ENCODE measurements around the gene IL1RAPL1. TPM values are rescaled to one million over a fixed set of nuclear protein-coding genes. Genes with fewer than 3 reads are reported as not detected.

IL1RAPL1 gene
- total and polyA plus RNA-seq, 9 of the 15 experiments (the other 6 are each of a cell fraction or from before 2014, with no cell fraction given): 0.04 to 0.07 (median 0.04) TPM; not detected in 6

DNA sequence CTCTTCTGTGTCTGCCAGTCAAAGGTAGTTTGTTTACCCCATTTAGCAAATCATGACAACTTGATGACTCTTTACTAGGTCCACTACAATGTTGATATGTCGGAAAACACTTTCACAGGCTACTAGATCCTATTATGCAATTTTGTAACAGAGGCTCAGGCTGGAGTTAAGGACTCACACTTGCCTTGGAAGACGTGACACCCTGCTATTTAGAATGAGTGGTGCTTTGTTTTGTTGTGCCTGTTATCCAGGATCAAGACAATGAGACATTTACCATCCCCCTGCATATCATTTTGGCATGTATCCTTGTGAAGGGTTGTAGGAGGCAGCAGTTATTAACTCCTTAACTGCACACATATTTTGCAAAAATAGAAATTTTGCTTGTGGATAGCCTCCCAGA, 263.7 kb downstream of the IL1RAPL1 start:
- H4K20me1 ChIP-seq (replicated peaks; ENCODE audit: control insufficient read depth, insufficient read depth, low read length): no peaks in the 10 kb centered on the region
- WGBS (ENCODE audit: insufficient coverage, low coverage, missing lambda C conversion rate): 0% methylated on average over 2 of the region's 2 CpGs
- intact Hi-C loops (cut with micrococcal nuclease): no loop called here

More for the DNA sequence above, 263.7 kb downstream of the IL1RAPL1 start:
- in situ Hi-C loops (cut with MboI): no loop called here
- no peak overlapping the region for H3K4me3 ChIP-seq
- H3K36me3 ChIP-seq (ENCODE audit: control insufficient read depth, insufficient read depth, low read length): no peaks in the 10 kb centered on the region
- ATAC-seq (no peak), DNase-seq (ENCODE audit: extremely low read depth in 1 of 4, low spot score in 3 of 4) (no peak), FAIRE-seq (no peak)
- no TSS peak for BruUV-seq (replicated peaks)
- H3K9ac ChIP-seq (ENCODE audit: insufficient read depth in 1 of 2, low read depth in 2 of 2, low read length in 2 of 2): no peak overlapping the region
- POLR2A ChIA-PET: no interaction called here
- no peak overlapping the region for H3K4me2 ChIP-seq (ENCODE audit: insufficient read depth, low read length)
- H2AFZ ChIP-seq (ENCODE audit: low read depth, low read length): no peak overlapping the region
- H3K9me3 ChIP-seq (replicated peaks; ENCODE audit: control insufficient read depth, insufficient read depth, low read depth, low read length): no peaks in the 10 kb centered on the region
- no peaks in the 10 kb centered on the region for H3K79me2 ChIP-seq (ENCODE audit: control insufficient read depth, insufficient read depth, low read length)
- no peak overlapping the region for H3K27ac ChIP-seq (ENCODE audit: extremely low read depth, low read depth, low read length)
- H3K4me1 ChIP-seq (replicated peaks in 1 of 2; ENCODE audit: control insufficient read depth in 2 of 2, insufficient read depth in 2 of 2, low read length in 2 of 2): no peaks in the 10 kb centered on the region
- H3K27me3 ChIP-seq (ENCODE audit: control insufficient read depth in 2 of 2, insufficient read depth in 2 of 2, low read length in 2 of 2): no peaks in the 10 kb centered on the region
- TF ChIP-seq TCF7 (IDR thresholded peaks at IDR 0.05; ENCODE audit: borderline replicate concordance) (no peak), NFIX (CRISPR knock-in tag; IDR thresholded peaks at IDR 0.05; ENCODE audit: low read depth) (no peak), MECOM (CRISPR knock-in tag; IDR thresholded peaks at IDR 0.05) (no peak), SIRT6 (IDR thresholded peaks at IDR 0.05; ENCODE audit: low read depth, low read length) (no peak), ZBTB17 (CRISPR knock-in tag; IDR thresholded peaks at IDR 0.05) (no peak), ZNF780A (CRISPR knock-in tag; IDR thresholded peaks at IDR 0.05) (no peak), ESRRB (CRISPR knock-in tag; IDR thresholded peaks at IDR 0.05; ENCODE audit: borderline replicate concordance) (no peak), MED1 (CRISPR knock-in tag; IDR thresholded peaks at IDR 0.05; ENCODE audit: borderline replicate concordance) (no peak), SETDB1 (IDR thresholded peaks at IDR 0.05; ENCODE audit: low read length) (no peak)
- TF ChIP-seq, protein P1, sequence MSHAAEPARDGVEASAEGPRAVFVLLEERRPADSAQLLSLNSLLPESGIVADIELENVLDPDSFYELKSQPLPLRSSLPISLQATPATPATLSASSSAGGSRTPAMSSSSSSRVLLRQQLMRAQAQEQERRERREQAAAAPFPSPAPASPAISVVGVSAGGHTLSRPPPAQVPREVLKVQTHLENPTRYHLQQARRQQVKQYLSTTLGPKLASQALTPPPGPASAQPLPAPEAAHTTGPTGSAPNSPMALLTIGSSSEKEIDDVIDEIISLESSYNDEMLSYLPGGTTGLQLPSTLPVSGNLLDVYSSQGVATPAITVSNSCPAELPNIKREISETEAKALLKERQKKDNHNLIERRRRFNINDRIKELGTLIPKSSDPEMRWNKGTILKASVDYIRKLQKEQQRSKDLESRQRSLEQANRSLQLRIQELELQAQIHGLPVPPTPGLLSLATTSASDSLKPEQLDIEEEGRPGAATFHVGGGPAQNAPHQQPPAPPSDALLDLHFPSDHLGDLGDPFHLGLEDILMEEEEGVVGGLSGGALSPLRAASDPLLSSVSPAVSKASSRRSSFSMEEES (CRISPR knock-in tag; IDR thresholded peaks at IDR 0.05): no peak
- TF ChIP-seq, protein P2, sequence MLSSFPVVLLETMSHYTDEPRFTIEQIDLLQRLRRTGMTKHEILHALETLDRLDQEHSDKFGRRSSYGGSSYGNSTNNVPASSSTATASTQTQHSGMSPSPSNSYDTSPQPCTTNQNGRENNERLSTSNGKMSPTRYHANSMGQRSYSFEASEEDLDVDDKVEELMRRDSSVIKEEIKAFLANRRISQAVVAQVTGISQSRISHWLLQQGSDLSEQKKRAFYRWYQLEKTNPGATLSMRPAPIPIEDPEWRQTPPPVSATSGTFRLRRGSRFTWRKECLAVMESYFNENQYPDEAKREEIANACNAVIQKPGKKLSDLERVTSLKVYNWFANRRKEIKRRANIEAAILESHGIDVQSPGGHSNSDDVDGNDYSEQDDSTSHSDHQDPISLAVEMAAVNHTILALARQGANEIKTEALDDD (IDR thresholded peaks at IDR 0.05): no peak
- TF ChIP-seq, protein P3, sequence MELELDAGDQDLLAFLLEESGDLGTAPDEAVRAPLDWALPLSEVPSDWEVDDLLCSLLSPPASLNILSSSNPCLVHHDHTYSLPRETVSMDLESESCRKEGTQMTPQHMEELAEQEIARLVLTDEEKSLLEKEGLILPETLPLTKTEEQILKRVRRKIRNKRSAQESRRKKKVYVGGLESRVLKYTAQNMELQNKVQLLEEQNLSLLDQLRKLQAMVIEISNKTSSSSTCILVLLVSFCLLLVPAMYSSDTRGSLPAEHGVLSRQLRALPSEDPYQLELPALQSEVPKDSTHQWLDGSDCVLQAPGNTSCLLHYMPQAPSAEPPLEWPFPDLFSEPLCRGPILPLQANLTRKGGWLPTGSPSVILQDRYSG (tag; conservative IDR thresholded peaks at IDR 0.05; ENCODE audit: low read depth): no peak
- TF ChIP-seq, protein P4, sequence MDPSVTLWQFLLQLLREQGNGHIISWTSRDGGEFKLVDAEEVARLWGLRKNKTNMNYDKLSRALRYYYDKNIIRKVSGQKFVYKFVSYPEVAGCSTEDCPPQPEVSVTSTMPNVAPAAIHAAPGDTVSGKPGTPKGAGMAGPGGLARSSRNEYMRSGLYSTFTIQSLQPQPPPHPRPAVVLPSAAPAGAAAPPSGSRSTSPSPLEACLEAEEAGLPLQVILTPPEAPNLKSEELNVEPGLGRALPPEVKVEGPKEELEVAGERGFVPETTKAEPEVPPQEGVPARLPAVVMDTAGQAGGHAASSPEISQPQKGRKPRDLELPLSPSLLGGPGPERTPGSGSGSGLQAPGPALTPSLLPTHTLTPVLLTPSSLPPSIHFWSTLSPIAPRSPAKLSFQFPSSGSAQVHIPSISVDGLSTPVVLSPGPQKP (CRISPR knock-in tag; IDR thresholded peaks at IDR 0.05): no peak
- H3K9me1 ChIP-seq (ENCODE audit: control insufficient read depth, insufficient read depth, low read length): no peaks in the 10 kb centered on the region
- CTCF ChIA-PET (ENCODE audit: low intra/inter-chr PET ratio): no interaction called here

Data from K562 (cell line).